ENCODE results near the gene FOXL3.
"Not testable (repeated sequence)": the region's sequence is repeated elsewhere in the genome, so short reads cannot be mapped to it uniquely, and the experiment has no call there.

FOXL3 gene

DNA sequence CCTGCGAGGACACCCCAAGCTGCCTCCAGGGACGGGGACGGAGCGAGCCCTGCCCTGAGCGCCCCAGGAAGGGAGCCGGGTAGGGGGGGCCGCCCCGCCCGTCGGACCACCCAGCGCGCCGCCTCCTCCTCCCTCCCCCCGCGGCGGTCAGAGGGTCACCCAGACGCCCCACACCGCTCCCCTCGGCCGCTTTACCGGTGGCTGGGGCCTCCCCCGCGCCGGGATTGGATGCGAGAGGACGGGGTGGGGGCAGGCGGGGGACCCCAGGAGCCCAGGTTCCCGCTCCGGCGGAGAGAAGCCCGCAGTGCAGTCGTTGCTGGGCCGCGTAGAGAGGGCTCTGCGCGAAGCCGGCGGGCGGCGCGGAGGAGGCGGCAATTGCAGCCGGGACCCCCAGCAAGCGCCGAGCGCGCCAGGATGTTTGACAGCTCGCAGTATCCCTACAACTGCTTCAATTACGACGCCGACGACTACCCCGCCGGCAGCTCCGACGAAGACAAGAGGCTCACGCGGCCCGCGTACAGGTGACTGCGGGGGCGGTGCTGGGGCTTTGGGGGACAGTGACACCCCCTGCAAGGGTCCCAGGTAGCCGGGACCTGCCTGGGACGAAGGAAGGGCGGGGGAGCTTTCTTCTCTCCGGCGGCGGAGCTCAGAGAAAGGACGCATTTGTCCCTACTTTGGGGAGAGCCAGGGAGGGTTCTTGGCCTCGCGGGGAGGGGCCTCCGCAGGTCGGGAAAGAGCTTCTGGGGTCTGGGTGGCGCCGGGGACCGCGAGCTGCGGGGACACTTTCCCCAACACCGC, at the start of gene FOXL3:
FOXL3 (plus strand) TSS at position 415 of the 798 bp plus-strand sequence; CDS start at position 415, 0 bp downstream.
- in situ Hi-C loops (cut with MboI; ENCODE audit: low sequenced_read_pairs), result no loop called here
- Histone ChIP-seq H3K27me3 (ENCODE audit: low read depth) (no peaks in the 10 kb centered on the region), H3K4me1 (no peaks in the 10 kb centered on the region), H3K4me3 (no peak within 1 kb of the TSS), H3K9me3 (no peaks in the 10 kb centered on the region), H3K36me3 (replicated peaks) (no peaks in the 10 kb centered on the region)
- DNase-seq (ENCODE audit: low spot score in 2 of 2), result no peak

DNA sequence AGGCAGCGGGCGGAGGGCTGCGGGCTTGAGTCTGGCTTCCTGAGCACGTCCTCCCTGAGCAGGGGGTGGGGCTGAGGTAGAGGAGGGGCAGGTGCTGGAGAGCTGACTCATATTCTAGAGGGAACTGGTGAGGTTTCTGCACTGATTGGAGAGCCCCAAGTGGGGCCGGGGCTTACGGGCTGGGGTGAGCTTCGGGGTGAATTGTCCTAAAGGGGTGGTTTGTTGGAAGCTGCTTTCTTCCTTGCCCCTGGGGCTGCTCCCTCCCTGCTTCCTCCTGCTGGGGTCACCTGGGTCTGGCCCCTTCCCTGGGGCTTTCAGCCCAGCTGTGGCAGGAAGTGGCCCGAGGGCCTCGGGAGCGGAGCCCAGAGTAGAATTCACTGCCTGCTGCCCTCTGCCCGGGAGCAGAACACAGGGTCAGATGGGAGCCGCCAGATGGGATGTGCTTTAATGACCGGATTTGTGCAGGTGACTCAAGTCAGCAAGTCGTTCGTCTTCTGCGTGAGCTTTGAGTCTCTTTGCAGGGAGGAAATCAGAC, 49.0 kb upstream of the FOXL3 start:
- no peaks in the 10 kb centered on the region for H3K9me3 ChIP-seq
- H3K4me1 ChIP-seq, result no peaks in the 10 kb centered on the region
- in situ Hi-C loops (cut with MboI; ENCODE audit: low sequenced_read_pairs), result no loop called here
- no peak overlapping the region for H3K4me3 ChIP-seq
- no peaks in the 10 kb centered on the region for H3K36me3 ChIP-seq (replicated peaks)
- no peak for DNase-seq (ENCODE audit: low spot score in 2 of 2)
- H3K27me3 ChIP-seq (ENCODE audit: low read depth), result no peaks in the 10 kb centered on the region

DNA sequence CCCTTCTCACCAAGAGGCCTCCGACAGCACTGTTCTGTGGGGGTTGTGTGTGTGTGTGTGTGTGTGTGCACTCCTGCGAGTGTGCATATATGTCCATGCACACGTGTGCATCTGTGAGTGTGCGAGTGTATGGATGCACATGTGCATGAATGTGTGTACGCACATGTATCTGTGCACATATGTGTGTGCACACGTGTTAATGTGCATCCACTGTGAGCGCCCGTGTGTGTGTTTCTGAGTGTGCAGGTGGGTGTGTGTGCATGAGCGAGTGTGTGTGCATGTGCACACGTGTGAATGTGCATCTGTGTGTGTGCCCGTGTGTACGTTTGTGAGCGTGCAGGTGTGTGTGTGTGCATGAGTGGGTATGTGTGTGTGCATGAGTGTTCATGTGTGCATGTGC, 48.5 kb upstream of the FOXL3 start:
- Histone ChIP-seq H3K27me3 (ENCODE audit: low read depth) (no peaks in the 10 kb centered on the region), H3K4me1 (no peaks in the 10 kb centered on the region), H3K4me3 (no peak overlapping the region), H3K9me3 (no peaks in the 10 kb centered on the region), H3K36me3 (replicated peaks) (no peaks in the 10 kb centered on the region)
- DNase-seq (ENCODE audit: low spot score in 2 of 2), result no peak
- in situ Hi-C loops (cut with MboI; ENCODE audit: low sequenced_read_pairs), result no loop called here

DNA sequence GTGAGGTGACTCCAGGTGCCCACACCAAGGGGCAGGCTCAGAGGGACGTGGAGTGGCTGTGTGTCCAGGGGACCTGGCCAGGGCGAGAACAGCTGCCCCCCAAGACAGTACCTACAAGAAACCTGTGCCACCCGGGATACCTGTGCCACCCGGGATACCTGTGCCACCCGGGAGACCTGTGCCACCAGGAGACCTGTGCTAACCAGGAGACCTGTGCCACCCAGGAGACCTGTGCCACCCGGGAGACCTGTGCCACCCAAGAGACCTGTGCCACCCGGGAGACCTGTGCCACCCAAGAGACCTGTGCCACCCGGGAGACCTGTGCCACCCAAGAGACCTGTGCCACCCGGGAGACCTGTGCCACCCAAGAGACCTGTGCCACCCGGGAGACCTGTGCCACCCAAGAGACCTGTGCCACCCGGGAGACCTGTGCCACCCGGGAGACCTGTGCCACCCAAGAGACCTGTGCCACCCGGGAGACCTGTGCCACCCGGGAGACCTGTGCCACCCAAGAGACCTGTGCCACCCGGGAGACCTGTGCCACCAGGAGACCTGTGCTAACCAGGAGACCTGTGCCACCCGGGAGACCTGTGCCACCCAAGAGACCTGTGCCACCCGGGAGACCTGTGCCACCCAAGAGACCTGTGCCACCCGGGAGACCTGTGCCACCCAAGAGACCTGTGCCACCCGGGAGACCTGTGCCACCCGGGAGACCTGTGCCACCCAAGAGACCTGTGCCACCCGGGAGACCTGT, 47.0 kb upstream of the FOXL3 start:
- H3K4me3 ChIP-seq; H3K27me3 ChIP-seq (ENCODE audit: low read depth); DNase-seq (ENCODE audit: low spot score in 2 of 2); in situ Hi-C loops (cut with MboI; ENCODE audit: low sequenced_read_pairs); H3K4me1 ChIP-seq; H3K9me3 ChIP-seq; H3K36me3 ChIP-seq (replicated peaks): not testable (repeated sequence)

DNA sequence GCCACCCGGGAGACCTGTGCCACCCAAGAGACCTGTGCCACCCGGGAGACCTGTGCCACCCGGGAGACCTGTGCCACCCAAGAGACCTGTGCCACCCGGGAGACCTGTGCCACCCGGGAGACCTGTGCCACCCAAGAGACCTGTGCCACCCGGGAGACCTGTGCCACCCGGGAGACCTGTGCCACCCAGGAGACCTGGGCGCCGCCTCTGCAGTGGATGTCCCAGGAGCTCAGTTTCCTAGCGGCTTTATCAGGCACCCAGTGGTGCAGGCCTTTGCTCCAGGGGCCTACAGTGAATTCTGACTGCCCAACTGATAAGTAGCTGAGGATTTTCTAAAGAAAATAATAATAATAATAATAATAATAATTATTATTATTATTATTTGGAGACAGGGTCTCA, 46.4 kb upstream of the FOXL3 start:
- H3K9me3 ChIP-seq; DNase-seq (ENCODE audit: low spot score in 2 of 2); in situ Hi-C loops (cut with MboI; ENCODE audit: low sequenced_read_pairs); H3K4me1 ChIP-seq; H3K27me3 ChIP-seq (ENCODE audit: low read depth); H3K4me3 ChIP-seq; H3K36me3 ChIP-seq (replicated peaks): not testable (repeated sequence)

DNA sequence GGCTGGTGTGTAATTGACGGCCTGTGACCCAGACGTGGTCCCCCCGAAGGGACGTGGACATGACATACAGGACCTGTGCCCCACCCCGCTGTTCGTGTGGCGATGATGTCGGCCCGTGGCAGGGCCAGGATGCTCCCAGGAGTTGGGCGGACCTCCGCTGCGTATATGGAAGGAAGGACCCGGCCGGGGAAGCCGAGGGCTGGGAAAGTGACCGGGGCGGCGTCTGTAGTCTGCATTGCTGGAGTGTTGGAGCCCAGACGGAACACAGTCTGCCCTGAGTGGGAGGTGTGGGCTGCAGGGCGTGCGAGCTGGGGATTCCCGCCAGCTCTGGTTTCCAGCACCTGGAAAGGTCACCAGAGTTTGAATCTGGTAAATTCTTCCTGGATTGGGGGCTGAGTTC, 45.0 kb upstream of the FOXL3 start:
- H3K36me3 ChIP-seq (replicated peaks), result no peaks in the 10 kb centered on the region
- no peaks in the 10 kb centered on the region for H3K4me1 ChIP-seq
- in situ Hi-C loops (cut with MboI; ENCODE audit: low sequenced_read_pairs), result no loop called here
- no peak for DNase-seq (ENCODE audit: low spot score in 2 of 2)
- H3K27me3 ChIP-seq (ENCODE audit: low read depth), result no peaks in the 10 kb centered on the region
- H3K9me3 ChIP-seq, result no peaks in the 10 kb centered on the region
- no peak overlapping the region for H3K4me3 ChIP-seq

DNA sequence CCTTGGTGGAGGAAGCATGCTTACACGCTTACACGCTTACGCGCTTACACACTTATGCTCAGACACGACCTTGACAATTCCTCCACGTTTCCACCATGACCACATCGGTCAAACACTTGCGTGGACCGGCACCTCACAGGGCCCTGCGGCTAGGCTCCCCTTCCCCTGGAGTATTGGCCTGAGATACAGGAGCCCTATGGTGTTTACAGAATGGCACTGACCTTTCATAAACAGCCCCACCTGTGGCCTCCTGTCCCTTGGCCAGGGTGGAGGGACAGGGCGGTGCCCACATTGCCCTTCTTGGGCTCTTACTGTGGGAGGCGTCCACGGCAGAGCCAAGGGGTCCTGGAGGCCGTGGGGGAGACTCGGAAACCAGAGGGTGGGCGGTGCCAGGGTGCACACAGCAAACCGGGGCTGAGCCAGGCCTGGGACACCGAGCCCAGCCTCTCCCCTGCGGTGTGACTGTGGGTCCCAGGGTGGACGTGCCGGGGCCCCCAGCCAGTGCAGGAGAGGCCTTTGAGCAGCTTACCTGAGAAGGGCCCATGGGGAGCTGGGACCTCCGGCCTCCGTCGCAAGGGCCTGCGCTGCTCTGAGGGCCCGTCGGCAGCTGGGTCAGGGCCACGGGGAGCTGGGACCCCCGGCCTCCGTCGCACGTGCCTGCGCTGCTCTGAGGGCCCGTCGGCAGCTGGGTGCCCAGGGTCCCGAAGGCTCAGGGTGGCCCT, 44.2 kb upstream of the FOXL3 start:
- Histone ChIP-seq H3K36me3 (replicated peaks) (no peaks in the 10 kb centered on the region), H3K9me3 (no peaks in the 10 kb centered on the region)
- in situ Hi-C loops (cut with MboI; ENCODE audit: low sequenced_read_pairs), result no loop called here

DNA sequence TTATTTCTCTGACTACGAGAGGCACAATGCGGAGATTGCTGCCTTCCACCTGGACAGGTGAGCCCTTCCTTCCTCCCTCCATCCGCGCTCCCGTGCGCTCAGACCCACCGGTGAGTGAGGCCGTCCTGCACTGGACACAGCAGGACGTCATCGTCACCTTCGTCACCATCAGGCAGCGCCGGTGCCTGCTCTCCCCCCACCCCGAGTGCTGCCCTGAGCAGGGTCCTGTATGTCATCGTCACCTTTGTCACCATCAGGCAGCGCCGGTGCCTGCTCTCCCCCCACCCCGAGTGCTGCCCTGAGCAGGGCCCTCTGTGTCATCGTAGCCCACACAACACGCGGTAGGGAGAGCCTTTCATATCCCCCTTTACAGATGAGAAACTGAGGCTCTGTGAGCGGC, 43.5 kb upstream of the FOXL3 start:
- Histone ChIP-seq H3K36me3 (replicated peaks) (no peaks in the 10 kb centered on the region), H3K4me3 (no peak overlapping the region), H3K4me1 (no peaks in the 10 kb centered on the region), H3K9me3 (no peaks in the 10 kb centered on the region), H3K27me3 (ENCODE audit: low read depth) (no peaks in the 10 kb centered on the region)
- no peak for DNase-seq (ENCODE audit: low spot score in 2 of 2)
- in situ Hi-C loops (cut with MboI; ENCODE audit: low sequenced_read_pairs), result no loop called here

More for the DNA sequence above, 44.2 kb upstream of the FOXL3 start:
- H3K4me3 ChIP-seq, result no peak overlapping the region
- no peaks in the 10 kb centered on the region for H3K4me1 ChIP-seq
- DNase-seq (ENCODE audit: low spot score in 2 of 2), result no peak
- H3K27me3 ChIP-seq (ENCODE audit: low read depth), result no peaks in the 10 kb centered on the region

DNA sequence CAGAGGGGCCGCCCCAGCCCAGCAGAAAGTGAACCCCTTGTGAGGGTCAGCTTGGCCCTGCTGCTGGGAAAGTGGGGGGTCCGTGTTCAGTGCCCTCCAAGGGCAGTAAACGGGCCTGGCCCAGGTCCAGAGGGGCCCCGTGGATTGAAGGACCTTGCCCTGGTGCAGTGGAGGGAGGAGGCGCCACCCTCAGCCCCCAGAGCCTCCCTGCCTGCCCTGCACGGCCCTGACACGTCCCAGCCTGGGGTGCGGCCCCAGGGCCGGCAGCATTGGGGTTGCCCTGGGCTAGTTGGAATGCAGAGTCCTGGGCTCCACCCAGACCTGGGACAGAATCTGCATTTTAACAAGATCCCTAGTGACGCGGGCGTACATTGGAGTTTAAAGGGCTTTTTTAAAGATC, 42.8 kb upstream of the FOXL3 start:
- in situ Hi-C loops (cut with MboI; ENCODE audit: low sequenced_read_pairs), result no loop called here
- H3K36me3 ChIP-seq (replicated peaks), result no peaks in the 10 kb centered on the region
- H3K9me3 ChIP-seq, result no peaks in the 10 kb centered on the region
- no peak overlapping the region for H3K4me3 ChIP-seq
- no peaks in the 10 kb centered on the region for H3K27me3 ChIP-seq (ENCODE audit: low read depth)
- DNase-seq (ENCODE audit: low spot score in 2 of 2), result no peak
- no peaks in the 10 kb centered on the region for H3K4me1 ChIP-seq

DNA sequence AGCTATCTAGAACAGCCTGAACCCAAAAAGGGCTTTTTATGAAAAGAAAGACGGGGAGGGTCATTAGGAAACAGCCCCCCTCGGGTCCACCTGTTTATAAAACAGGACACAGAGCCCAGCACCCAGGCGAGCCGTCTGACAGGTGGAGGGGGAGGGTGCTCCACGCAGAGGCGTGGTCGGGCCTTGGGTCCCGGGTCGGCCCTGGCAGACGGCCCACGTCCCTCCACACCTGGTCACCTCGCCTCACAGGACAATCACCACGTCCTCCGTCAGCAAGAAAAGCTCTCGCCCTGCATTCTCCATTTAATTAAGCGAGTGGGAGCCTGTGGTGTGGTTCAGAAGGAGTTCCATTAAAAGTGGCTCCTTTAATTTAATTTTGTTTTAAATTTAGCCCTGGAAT, 42.3 kb upstream of the FOXL3 start:
- in situ Hi-C loops (cut with MboI; ENCODE audit: low sequenced_read_pairs), result no loop called here
- no peaks in the 10 kb centered on the region for H3K9me3 ChIP-seq
- H3K36me3 ChIP-seq (replicated peaks), result no peaks in the 10 kb centered on the region
- H3K4me1 ChIP-seq, result no peaks in the 10 kb centered on the region
- DNase-seq (ENCODE audit: low spot score in 2 of 2), result no peak
- no peaks in the 10 kb centered on the region for H3K27me3 ChIP-seq (ENCODE audit: low read depth)
- no peak overlapping the region for H3K4me3 ChIP-seq

DNA sequence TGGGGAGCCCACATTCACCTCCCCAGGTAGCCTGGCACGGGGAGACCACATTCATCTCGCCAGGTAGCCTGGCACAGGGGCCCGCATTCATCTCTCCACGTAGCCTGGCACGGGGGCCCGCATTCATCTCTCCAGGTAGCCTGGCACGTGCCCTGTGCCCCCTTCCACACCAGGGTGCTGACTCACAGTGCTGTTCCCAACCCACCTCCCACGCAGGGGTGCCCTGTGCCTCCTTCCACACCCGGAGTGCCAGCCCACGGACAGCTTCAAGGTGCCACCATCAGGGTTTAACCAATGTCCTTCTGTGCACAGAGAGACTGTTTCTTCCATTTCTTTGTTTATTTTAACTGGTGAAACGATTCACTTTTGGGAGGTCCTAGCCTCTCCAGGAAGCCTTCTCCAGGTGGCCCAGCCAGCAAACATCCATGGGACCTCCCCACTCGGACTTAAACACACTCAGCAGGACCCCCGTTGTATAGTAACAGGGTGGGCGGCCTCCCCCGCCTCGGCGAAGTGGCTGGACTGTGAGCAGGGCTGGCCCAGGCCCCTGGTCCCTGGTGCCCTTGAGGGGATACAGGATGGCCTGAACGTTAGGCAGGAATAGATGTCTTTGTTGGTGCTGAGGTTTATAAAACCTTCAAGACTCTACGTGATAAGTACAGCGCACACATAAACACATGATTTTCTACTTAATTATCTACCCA, 41.1 kb upstream of the FOXL3 start:
- Histone ChIP-seq H3K4me1 (no peaks in the 10 kb centered on the region), H3K27me3 (ENCODE audit: low read depth) (no peaks in the 10 kb centered on the region), H3K4me3 (no peak overlapping the region), H3K36me3 (replicated peaks) (no peaks in the 10 kb centered on the region), H3K9me3 (no peaks in the 10 kb centered on the region)
- DNase-seq (ENCODE audit: low spot score in 2 of 2), result no peak
- in situ Hi-C loops (cut with MboI; ENCODE audit: low sequenced_read_pairs), result no loop called here

DNA sequence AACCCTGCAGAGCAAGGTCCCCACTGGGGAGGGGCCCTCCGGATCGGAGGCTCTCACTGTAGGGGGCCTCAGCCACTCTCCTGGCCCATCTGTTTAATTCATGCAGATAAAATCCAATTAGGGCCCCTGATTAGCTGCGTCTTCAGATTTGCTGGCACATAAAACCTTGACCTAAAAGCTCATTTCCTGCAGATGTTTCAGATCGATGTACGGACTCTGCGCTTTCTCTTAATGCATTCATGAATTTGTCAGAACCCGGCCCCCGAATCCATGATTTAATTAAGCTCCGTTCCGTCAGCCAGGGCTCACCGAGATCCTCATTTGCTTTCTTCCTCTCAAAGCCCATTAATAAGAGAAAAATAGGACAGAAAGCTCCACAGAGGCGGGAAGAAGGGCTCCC, 40.0 kb upstream of the FOXL3 start:
- Histone ChIP-seq H3K4me1 (no peaks in the 10 kb centered on the region), H3K36me3 (replicated peaks) (no peaks in the 10 kb centered on the region), H3K9me3 (peaks cover 3% of the 10 kb centered on the region), H3K4me3 (no peak overlapping the region), H3K27me3 (ENCODE audit: low read depth) (no peaks in the 10 kb centered on the region)
- in situ Hi-C loops (cut with MboI; ENCODE audit: low sequenced_read_pairs), result no loop called here
- DNase-seq (ENCODE audit: low spot score in 2 of 2), result no peak

DNA sequence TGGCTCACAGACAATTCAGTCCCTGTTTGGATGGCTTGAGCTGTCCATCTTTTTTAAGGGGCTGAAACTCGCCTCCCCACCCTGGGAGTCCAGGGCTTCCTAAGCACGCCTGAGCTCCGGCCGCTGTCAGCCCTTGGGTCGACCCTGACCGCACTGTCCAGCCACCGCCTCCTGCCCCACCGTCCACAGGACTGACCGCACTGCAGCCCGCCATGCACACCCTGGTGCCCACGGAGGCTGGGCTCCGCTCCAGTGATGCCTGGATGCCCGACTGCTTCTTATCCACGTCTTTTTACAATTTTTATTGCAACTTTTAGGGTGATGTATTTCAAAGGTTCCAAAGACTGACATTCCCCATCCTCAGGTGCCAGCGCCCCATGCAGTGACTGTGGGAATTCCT, 39.4 kb upstream of the FOXL3 start:
- no peak overlapping the region for H3K4me3 ChIP-seq
- no peaks in the 10 kb centered on the region for H3K36me3 ChIP-seq (replicated peaks)
- in situ Hi-C loops (cut with MboI; ENCODE audit: low sequenced_read_pairs), result no loop called here
- peaks cover 3% of the 10 kb centered on the region for H3K9me3 ChIP-seq
- no peaks in the 10 kb centered on the region for H3K27me3 ChIP-seq (ENCODE audit: low read depth)
- H3K4me1 ChIP-seq, result no peaks in the 10 kb centered on the region
- DNase-seq (ENCODE audit: low spot score in 2 of 2), result no peak
